EH (cell line): ENCODE data around the gene TRMT61A.

Source experiments
- DNase-seq: peaks from one replicate; pipeline ENCODE4 v3.0.0-alpha.2; 2015; ENCODE audit warnings: low read depth

Gene TRMT61A

GRCh38 chr14:103535081-103535890 lies 6.3 kb downstream of the TRMT61A start:
- DNase-seq = no peak

GRCh38 chr14:103535891-103536565 lies 7.0 kb downstream of the TRMT61A start:
- DNase-seq = no peak

- no peak for DNase-seq
These were observed 7.7 kb downstream of the TRMT61A start for GRCh38 chr14:103536693-103537092.

GRCh38 chr14:103537175-103537990 lies 8.4 kb downstream of the TRMT61A start:
- DNase-seq = no peak

GRCh38 chr14:103538291-103539055 lies 9.5 kb downstream of the TRMT61A start:
- no peak for DNase-seq

- no peak for DNase-seq
These were observed 10.2 kb downstream of the TRMT61A start for GRCh38 chr14:103539056-103539825.

GRCh38 chr14:103540821-103541708 lies 12.1 kb downstream of the TRMT61A start:
- DNase-seq = no peak

GRCh38 chr14:103541709-103542604 lies 13.0 kb downstream of the TRMT61A start:
- no peak for DNase-seq

- DNase-seq = peak; percentile 40
These were observed 13.7 kb downstream of the TRMT61A start for GRCh38 chr14:103542605-103543088.

GRCh38 chr14:103543140-103543539 lies 14.1 kb downstream of the TRMT61A start:
- DNase-seq = no peak

GRCh38 chr14:103543721-103544387 lies 14.9 kb downstream of the TRMT61A start:
- DNase-seq = no peak

- DNase-seq = no peak
These were observed 15.6 kb downstream of the TRMT61A start for GRCh38 chr14:103544388-103545218.

GRCh38 chr14:103545219-103545914 lies 16.4 kb downstream of the TRMT61A start:
- DNase-seq = no peak

GRCh38 chr14:103545915-103546651 lies 17.1 kb downstream of the TRMT61A start:
- no peak for DNase-seq

- DNase-seq = peak; percentile 55
These were observed 17.9 kb downstream of the TRMT61A start for GRCh38 chr14:103546652-103547454.
